Medulla oblongata (tissue), 1 donor: ENCODE data around the gene PKNOX1.
A peak's percentile ranks its signal among the peaks of the same experiment; 100 is the strongest.
"Not testable (repeated sequence)": the region's sequence is repeated elsewhere in the genome, so short reads cannot be mapped to it uniquely, and the experiment has no call there.

Source experiments
- DNase-seq: peaks from one replicate; pipeline ENCODE4 v3.0.0-alpha.2; 2015; ENCODE audit errors: extremely low spot score

Gene PKNOX1

DNA sequence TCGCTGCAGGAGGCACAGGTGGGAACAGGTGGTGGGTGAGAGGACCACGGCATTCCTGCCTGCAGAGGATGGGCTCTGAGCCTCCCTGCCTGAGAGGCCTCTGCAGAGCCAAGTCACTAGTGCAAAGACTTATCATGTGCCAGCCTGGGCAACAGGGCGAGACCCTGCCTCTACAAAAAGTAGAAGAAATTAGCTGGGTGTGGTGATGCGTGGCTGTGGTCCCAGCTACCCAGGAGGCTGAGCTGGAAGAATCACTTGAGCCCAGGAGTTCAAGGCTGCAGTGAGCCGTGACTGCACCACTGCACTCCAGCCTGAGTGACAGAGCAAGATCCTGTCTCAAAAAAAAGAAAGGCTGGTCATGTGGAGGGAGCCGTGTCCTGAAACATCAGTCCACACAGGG is 46.4 kb downstream of the PKNOX1 start:
- DNase-seq = no peak

- no peak for DNase-seq
Measured at GRCh38 chr21:43021191-43021590, 46.8 kb downstream of the PKNOX1 start.

DNA sequence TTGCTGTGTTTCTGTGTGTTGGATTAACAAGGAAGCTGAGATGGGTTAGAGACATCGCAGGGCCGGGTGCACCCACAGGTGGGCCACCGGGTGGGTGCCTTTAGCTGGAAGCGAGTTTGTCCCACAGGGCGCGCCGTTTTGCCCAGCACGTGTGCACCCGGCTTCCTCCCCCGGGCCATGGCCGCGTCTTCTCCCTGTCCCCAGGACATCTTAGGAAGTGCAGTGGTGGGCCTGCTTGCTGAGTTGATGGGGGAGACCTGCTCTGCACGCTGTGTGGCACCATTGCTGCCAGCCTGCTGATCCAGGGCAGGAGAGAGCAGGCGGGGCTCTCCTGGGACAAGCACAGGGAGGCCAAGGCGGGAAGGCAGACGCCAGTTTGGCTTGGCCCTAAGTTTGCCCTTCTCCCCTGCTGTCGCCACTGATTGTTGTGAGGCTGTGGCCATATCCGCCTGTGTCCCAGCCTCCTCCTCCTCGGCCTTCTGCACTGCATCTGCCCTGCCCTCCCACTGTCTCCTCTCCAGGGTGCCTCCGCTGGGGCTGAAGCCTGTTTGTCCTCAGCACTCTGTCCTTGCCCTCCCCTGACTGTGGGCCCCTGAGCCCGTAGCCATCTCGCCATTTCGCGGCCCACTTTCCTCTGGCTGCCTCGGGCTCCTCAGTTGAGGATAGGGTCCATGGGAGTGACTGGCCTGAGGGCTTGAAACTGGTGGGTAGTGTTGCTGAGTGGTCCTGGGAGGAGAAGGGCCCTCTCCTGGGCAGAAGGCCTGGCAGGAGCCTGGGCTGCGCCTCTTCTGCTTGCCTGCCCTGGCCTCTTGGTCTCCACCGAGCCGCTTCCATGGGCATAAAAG is 47.6 kb downstream of the PKNOX1 start:
- DNase-seq = no peak

- DNase-seq = no peak
Measured at GRCh38 chr21:43023175-43023574, 48.8 kb downstream of the PKNOX1 start.

- DNase-seq = no peak
Measured at GRCh38 chr21:43024439-43025136, 50.2 kb downstream of the PKNOX1 start.

- no peak for DNase-seq
Measured at GRCh38 chr21:43025636-43026180, 51.3 kb downstream of the PKNOX1 start.

GRCh38 chr21:43027846-43028731 is 53.7 kb downstream of the PKNOX1 start:
- DNase-seq = no peak

DNA sequence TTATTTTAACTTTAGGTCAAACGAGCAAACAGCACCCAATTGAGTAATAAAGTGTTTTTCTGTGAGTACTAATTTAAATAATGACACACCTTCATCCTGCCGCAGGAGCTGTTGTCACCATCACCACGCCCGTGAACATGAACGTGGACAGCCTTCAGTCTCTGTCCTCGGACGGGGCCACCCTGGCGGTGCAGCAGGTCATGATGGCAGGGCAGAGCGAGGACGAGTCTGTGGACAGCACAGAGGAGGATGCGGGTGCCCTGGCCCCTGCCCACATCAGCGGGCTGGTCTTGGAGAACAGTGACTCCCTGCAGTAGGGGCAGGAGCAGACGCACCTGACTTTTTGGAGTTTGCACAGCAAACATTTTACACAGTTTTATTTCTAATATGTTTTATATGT is 55.4 kb downstream of the PKNOX1 start:
- no peak for DNase-seq

DNA sequence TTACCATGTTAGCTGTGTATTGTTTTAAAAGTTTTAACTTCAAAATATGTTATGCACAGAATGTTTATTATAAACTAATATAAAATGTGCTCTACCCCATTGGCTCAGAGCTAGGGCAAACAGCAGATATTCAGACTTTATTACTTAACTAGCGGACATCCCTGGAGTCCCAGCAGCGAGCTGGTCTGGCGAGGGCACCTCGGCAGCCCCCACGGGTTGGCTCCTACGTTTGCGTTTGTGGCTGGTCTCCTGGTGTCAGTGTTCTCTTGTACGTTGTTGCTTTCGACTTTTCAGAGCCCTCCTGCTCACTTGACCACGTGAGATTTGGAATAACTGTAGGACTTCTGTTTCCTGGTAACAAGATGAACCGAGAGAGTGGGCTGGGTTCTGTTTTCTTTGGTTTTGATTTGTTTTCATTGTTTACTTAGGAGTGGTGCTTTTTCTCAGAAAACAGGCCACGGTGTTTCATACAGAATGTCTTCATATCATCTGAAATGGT is 56.8 kb downstream of the PKNOX1 start:
- peak; percentile 31 for DNase-seq

- no peak for DNase-seq
Measured at GRCh38 chr21:43034101-43034500, 59.7 kb downstream of the PKNOX1 start.

DNA sequence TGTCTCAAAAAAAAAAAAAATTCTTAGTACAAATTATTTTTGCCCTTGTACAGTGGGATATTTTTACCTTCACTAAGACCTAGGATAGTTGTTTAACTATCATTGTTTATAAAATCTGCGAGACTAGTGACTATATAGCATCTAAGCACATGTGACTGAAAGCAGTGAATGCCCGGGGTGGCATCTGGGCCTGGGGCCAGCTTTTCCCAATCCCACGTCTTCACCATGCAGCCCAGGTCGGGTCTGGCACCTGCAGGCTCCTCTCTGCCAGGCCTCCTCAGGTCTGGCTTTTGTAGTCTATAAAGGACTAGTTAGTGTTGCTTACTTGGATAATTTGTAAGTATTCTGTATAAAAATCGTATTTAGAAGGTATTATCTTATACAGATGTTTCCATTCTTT is 60.5 kb downstream of the PKNOX1 start:
- DNase-seq = no peak

DNA sequence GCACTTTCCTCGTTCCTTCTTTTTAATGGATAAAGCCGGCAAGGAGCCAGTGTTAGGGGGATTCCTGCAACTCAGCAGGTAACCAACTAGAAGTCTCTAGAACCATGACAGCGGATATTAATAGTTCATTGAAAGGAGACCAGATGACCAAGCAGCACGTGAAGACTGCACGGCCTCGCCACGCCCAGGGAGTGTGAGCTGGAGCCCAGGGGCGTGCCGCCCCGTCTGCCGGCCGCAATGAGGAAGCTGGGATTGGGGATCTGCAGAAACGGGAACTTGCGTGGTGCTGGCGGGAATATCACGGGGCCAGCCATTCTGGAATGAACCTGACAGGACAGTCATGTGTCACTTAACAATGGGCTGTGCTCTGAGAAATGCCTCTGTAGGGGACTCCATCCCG is 62.5 kb downstream of the PKNOX1 start:
- not testable (repeated sequence) for DNase-seq

DNA sequence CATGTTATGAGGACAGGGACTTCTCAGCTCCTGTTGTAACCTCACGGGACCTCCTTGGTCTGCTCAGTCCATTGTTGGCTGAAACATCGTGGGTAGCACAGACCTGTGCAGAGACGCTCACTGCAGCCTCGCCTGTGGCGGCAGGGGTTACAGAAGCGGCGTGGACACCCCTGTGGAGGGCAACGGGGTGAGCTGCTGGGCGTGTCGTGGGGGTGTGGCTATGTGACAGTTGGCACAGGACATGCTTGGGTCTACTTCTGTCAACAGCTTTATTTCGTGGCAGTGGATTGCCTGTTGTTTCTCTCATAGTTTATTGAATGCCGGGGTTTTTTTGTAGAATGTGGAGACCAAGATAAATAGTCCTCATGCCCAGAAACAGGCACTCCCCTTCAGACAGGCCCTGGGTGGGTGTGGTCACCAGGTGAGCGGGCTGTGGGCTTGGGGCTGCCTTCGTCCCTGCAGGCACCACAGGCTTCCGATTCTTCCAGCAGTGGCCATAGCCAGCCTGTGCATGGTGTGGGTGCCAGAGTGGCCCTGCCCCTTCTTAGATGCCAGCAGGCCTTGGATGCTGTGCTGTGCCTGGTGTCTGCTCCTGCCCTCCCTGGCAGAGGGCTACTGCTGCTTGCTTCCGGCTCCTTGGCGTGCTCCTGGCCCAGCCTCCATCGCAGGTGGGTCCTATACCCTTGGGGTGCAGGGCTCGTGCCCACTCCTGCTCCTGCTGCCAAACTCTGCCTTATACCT is 63.7 kb downstream of the PKNOX1 start:
- not testable (repeated sequence) for DNase-seq

- not testable (repeated sequence) for DNase-seq
Measured at GRCh38 chr21:43038659-43039044, 64.3 kb downstream of the PKNOX1 start.

DNA sequence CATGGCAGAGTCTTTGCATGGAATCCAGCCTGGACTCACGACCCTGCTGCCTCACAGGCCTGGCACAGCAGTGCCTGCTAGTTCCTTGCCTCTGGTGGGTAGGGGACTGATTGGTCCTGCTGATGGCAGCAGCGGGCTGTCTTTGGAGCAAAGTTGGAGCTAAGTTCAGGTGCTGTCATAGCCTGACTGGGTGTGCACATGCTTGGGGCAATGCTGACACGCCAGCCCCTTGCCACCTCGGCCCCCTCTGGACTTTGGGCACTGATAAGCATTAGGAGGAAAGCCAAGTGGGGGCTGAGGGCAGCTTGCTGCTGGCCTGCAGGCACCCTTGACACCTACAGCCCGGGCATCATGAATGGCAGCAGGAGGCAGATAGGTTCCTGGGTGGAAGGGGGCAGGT is 67.8 kb downstream of the PKNOX1 start:
- not testable (repeated sequence) for DNase-seq

- not testable (repeated sequence) for DNase-seq
Measured at GRCh38 chr21:43043291-43043690, 68.9 kb downstream of the PKNOX1 start.

GRCh38 chr21:43044547-43044946 is 70.2 kb downstream of the PKNOX1 start:
- DNase-seq = not testable (repeated sequence)

GRCh38 chr21:43045165-43045875 is 71.0 kb downstream of the PKNOX1 start:
- not testable (repeated sequence) for DNase-seq

GRCh38 chr21:43045876-43046821 is 71.8 kb downstream of the PKNOX1 start:
- DNase-seq = not testable (repeated sequence)
